SU-DHL-6 (cell line): ENCODE measurements around the gene TRMT10B.

Experiments
- H2AFZ ChIP-seq: fragments of 200-600 bp; sonication (generic); 2 replicates; pipeline ENCODE4 v1.6.1; 2014; ENCODE audit warnings: low read depth, mild to moderate bottlenecking, moderate library complexity, mixed read lengths, antibody characterized with exemption, low read length; ENCODE audit not compliant: severe bottlenecking
- H3F3A ChIP-seq: fragments of 200-600 bp; shearing (Covaris generic); 2 replicates; pipeline ENCODE4 v1.6.0; 2016; ENCODE audit warnings: antibody characterized with exemption, mild to moderate bottlenecking; ENCODE audit not compliant: insufficient read depth
- H3K27ac ChIP-seq: fragments of 200-600 bp; sonication (generic); 2 replicates; pipeline ENCODE4 v1.5.1; 2016; ENCODE audit warnings: low read depth, mild to moderate bottlenecking, low read length, moderate library complexity, mixed read lengths
- H3K27me3 ChIP-seq: fragments of 200-600 bp; sonication (generic), shearing (Covaris generic); 2 replicates; pipeline ENCODE4 v1.6.0; 2014; ENCODE audit warnings: mild to moderate bottlenecking, low read length
- H3K36me3 ChIP-seq: fragments of 200-600 bp; sonication (generic); 2 replicates; pipeline ENCODE4 v1.6.1; 2014; ENCODE audit warnings: mild to moderate bottlenecking, low read length, mixed read lengths
- H3K4me2 ChIP-seq: fragments of 300-600, 200-600 bp; shearing (Covaris generic), sonication (generic); 2 replicates; pipeline ENCODE4 v1.6.0; 2014; ENCODE audit warnings: low read length, low read depth, mild to moderate bottlenecking; ENCODE audit not compliant: poor library complexity, severe bottlenecking
- H3K4me3 ChIP-seq: fragments of 200-600 bp; sonication (generic); 2 replicates; pipeline ENCODE4 v1.5.1; 2014; ENCODE audit warnings: antibody characterized with exemption, low read length, mild to moderate bottlenecking, mixed read lengths; ENCODE audit not compliant: insufficient read depth, poor library complexity, severe bottlenecking
- H3K79me2 ChIP-seq: fragments of 200-600 bp; sonication (generic); 2 replicates; pipeline ENCODE4 v1.6.1; 2014; ENCODE audit warnings: mild to moderate bottlenecking, low read length, moderate library complexity; ENCODE audit not compliant: insufficient read depth
- H3K9ac ChIP-seq: fragments of 200-600 bp; sonication (generic); 2 replicates; pipeline ENCODE4 v1.7.0; 2014; ENCODE audit warnings: mild to moderate bottlenecking, low read length
- H3K9me2 ChIP-seq: fragments of 200-600 bp; sonication (generic); replicated peaks from 2 replicates; pipeline ENCODE4 v1.6.1; 2014; ENCODE audit warnings: low read length; ENCODE audit not compliant: insufficient read depth
- H3K9me3 ChIP-seq: fragments of 200-600 bp; sonication (generic); 2 replicates; pipeline ENCODE4 v1.6.1; 2014; ENCODE audit warnings: low read length, mixed read lengths; ENCODE audit not compliant: insufficient read depth
- H4K20me1 ChIP-seq: fragments of 200-600 bp; sonication (generic); 2 replicates; pipeline ENCODE4 v1.6.1; 2014; ENCODE audit warnings: low read depth, mild to moderate bottlenecking, antibody characterized with exemption, low read length, moderate library complexity, mixed read lengths
- CTCF ChIP-seq: fragments of 200-600 bp; sonication (generic); IDR thresholded peaks from one replicate; pipeline ENCODE4 v1.5.1; 2017; ENCODE audit warnings: antibody characterized with exemption, mild to moderate bottlenecking, low read length, moderate library complexity; ENCODE audit not compliant: insufficient read depth, poor library complexity, severe bottlenecking
- EZH2phosphoT487 ChIP-seq: fragments of 200-600 bp; sonication (generic), shearing (Covaris generic); conservative IDR thresholded peaks from 2 replicates; pipeline ENCODE4 v1.6.1; 2018; ENCODE audit warnings: mild to moderate bottlenecking, antibody characterized with exemption, low read length, moderate library complexity, mixed read lengths

TRMT10B gene

GRCh38 chr9:37730839-37731238, 22.8 kb upstream of the TRMT10B start:
- no peaks in the 10 kb centered on the region for H3K9me2 ChIP-seq
- H3K4me3 ChIP-seq, result no peak overlapping the region
- TF ChIP-seq EZH2phosphoT487, result no peak
- no peaks in the 10 kb centered on the region for H4K20me1 ChIP-seq
- no peak overlapping the region for H3K4me2 ChIP-seq
- H3K79me2 ChIP-seq, result no peaks in the 10 kb centered on the region
- no peaks in the 10 kb centered on the region for H3K36me3 ChIP-seq
- H3K27ac ChIP-seq, result no peak overlapping the region
- H3K27me3 ChIP-seq, result no peaks in the 10 kb centered on the region
- no peaks in the 10 kb centered on the region for H3F3A ChIP-seq
- no peak overlapping the region for H3K9ac ChIP-seq
- H3K9me3 ChIP-seq, result no peaks in the 10 kb centered on the region
- no peak overlapping the region for H2AFZ ChIP-seq

GRCh38 chr9:37732086-37732741, 21.4 kb upstream of the TRMT10B start:
- Histone ChIP-seq H3K36me3 (no peaks in the 10 kb centered on the region), H3K9me3 (no peaks in the 10 kb centered on the region), H3K27ac (no peak overlapping the region), H3K4me3 (no peak overlapping the region), H4K20me1 (no peaks in the 10 kb centered on the region), H3K79me2 (no peaks in the 10 kb centered on the region), H3F3A (no peaks in the 10 kb centered on the region), H3K4me2 (no peak overlapping the region), H3K9ac (no peak overlapping the region), H2AFZ (no peak overlapping the region), H3K9me2 (no peaks in the 10 kb centered on the region), H3K27me3 (no peaks in the 10 kb centered on the region)
- no peak for TF ChIP-seq EZH2phosphoT487
- no peak for TF ChIP-seq CTCF

- no peaks in the 10 kb centered on the region for H3K27me3 ChIP-seq
- H3K9ac ChIP-seq, result no peak overlapping the region
- H3K79me2 ChIP-seq, result no peaks in the 10 kb centered on the region
- no peaks in the 10 kb centered on the region for H3K9me2 ChIP-seq
- no peak overlapping the region for H3K4me3 ChIP-seq
- no peaks in the 10 kb centered on the region for H3K9me3 ChIP-seq
- no peak overlapping the region for H3K27ac ChIP-seq
- H3F3A ChIP-seq, result no peaks in the 10 kb centered on the region
- H4K20me1 ChIP-seq, result no peaks in the 10 kb centered on the region
- no peaks in the 10 kb centered on the region for H3K36me3 ChIP-seq
- TF ChIP-seq EZH2phosphoT487 (no peak), CTCF (no peak)
- H3K4me2 ChIP-seq, result no peak overlapping the region
- no peak overlapping the region for H2AFZ ChIP-seq
Measured at GRCh38 chr9:37732952-37733351, 20.7 kb upstream of the TRMT10B start.

GRCh38 chr9:37739222-37739621, 14.4 kb upstream of the TRMT10B start:
- no peaks in the 10 kb centered on the region for H3K9me2 ChIP-seq
- H3K36me3 ChIP-seq, result no peaks in the 10 kb centered on the region

More at GRCh38 chr9:37739222-37739621, 14.4 kb upstream of the TRMT10B start:
- Histone ChIP-seq H3F3A (no peaks in the 10 kb centered on the region), H3K4me3 (no peak overlapping the region), H3K4me2 (no peak overlapping the region), H3K27me3 (no peaks in the 10 kb centered on the region), H2AFZ (no peak overlapping the region), H3K9me3 (no peaks in the 10 kb centered on the region), H3K79me2 (no peaks in the 10 kb centered on the region), H3K9ac (no peak overlapping the region), H4K20me1 (no peaks in the 10 kb centered on the region), H3K27ac (no peak overlapping the region)
- TF ChIP-seq CTCF, result no peak
- no peak for TF ChIP-seq EZH2phosphoT487
